ENCODE data around the gene PTAFR.

DNA sequence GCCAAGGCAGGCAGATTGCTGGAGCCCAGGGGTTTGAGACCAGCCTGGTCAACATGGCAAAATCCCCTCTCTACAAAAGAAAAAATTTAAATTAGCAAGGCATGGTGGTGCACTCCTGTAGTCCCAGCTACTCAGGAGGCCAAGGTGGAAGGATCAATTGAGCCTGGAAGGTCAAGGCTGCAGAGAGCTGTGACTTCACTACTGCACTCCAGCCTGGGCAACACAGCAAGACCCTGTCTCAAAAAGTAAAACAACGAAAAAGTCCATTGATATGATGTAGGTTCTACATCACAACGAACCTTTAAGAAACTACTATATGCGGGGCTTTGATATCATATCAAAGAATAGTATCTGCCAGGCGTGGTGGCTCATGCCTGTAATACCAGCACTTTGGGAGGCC, 20.9 kb downstream of the PTAFR start:
- TF ChIP-seq EZH2 (IDR thresholded peaks at IDR 0.05; ENCODE audit: borderline replicate concordance, low read length) (no peak), CTCF (conservative IDR thresholded peaks at IDR 0.05 in 1 of 2, IDR thresholded peaks at IDR 0.05 in 1 of 2; ENCODE audit: extremely low read depth in 1 of 2, insufficient read depth in 1 of 2, low read depth in 1 of 2, low read length in 2 of 2) (no peak)
